ENCODE data around the gene IL19. TPM values are rescaled to one million over a fixed set of nuclear protein-coding genes. Genes with fewer than 3 reads are reported as not detected.
A peak's percentile ranks its signal among the peaks of the same experiment; 100 is the strongest.

The IL19 gene
- total RNA-seq, 1 experiment from 2014 or later, result not detected

DNA sequence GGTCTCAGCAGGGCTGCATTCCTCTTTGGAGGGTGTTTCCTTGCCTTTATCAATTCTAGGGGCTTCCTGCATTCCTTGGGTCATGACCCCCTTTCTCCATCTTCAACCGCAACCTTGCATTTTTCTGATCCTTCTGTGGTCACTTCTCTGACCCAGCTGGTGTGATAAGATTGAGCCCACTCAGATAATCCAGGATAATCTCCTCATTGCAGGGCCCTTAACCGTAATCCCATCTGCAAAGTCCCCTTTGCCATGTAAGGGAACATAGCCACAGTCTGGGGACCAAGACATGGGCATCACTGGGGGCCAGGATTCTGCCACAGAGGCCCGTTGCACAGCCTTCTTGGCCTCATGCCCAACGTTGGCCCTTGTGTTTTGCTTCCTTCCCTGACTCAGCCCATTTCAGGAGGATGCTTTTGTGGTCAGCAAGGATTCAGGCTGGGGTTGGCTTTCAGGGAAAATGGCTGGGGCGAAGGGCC, 35.0 kb upstream of the IL19 start:
- Histone ChIP-seq H3K4me3 (no peak overlapping the region), H3K36me3 (peaks cover 28% of the 10 kb centered on the region), H3K27me3 (no peaks in the 10 kb centered on the region), H3K4me1 (peaks cover 6% of the 10 kb centered on the region; the same call in 1 of the 2 replicates), H3K9me3 (replicated peaks) (no peaks in the 10 kb centered on the region), H3K27ac (no peak overlapping the region)
- no peak for DNase-seq

DNA sequence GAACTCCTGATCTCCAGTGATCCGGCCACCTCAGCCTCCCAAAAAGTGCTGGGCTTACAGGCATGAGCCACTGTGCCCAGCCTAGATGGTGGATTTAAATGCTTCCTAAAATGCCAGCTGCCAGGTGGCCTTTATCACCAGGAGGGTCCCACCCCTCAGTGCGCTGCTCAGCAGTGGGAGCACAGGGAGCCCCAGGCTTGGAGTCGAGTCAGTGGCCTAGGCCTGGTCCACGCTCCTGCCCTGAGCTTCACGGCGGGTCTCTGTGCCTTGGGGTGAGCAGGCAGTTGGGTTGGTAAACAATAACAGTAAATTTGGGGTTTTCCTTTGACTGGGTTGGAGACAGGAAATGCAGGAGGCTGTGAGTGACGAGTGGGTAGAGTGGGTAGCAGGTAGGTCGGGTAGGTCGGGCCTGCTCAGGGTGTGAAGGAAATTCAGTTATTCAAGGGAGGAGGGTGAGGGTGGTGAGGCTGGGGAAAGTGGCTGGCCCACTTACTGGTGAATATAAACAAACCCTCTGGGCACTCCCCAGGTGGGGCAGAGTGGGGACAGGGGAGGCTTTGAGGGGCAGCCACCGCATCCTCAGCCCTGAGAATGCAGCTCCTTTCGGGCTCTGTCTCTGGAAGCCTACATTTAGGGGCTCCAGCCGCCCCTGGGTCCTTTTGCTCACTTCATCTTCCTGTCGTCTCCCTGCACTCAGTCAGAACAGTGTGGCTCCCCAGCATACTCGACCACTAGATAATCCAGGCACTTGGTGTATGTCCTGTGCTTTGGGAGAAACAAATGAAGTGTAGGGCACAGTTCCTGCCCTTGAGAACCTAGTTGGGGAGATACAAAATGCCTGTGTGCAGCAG, 33.5 kb upstream of the IL19 start:
- peaks cover 6% of the 10 kb centered on the region; the same call in 1 of the 2 replicates for H3K4me1 ChIP-seq
- H3K27me3 ChIP-seq, result no peaks in the 10 kb centered on the region
- H3K36me3 ChIP-seq, result peaks cover 20% of the 10 kb centered on the region
- no peak overlapping the region for H3K27ac ChIP-seq
- no peak overlapping the region for H3K4me3 ChIP-seq
- DNase-seq, result no peak
- no peaks in the 10 kb centered on the region for H3K9me3 ChIP-seq (replicated peaks)

- Histone ChIP-seq H3K4me1 (peaks cover 6% of the 10 kb centered on the region; the same call in 1 of the 2 replicates), H3K27ac (no peak overlapping the region), H3K27me3 (no peaks in the 10 kb centered on the region), H3K4me3 (no peak overlapping the region), H3K36me3 (peaks cover 15% of the 10 kb centered on the region), H3K9me3 (replicated peaks) (no peaks in the 10 kb centered on the region)
- no peak for DNase-seq
These were observed 32.8 kb upstream of the IL19 start for GRCh38 chr1:206737729-206738201.

- Histone ChIP-seq H3K4me3 (no peak overlapping the region), H3K27me3 (no peaks in the 10 kb centered on the region), H3K4me1 (peaks cover 6% of the 10 kb centered on the region; the same call in 1 of the 2 replicates), H3K36me3 (peaks cover 9% of the 10 kb centered on the region), H3K27ac (no peak overlapping the region), H3K9me3 (replicated peaks) (no peaks in the 10 kb centered on the region)
- no peak for DNase-seq
These were observed 31.9 kb upstream of the IL19 start for GRCh38 chr1:206738370-206739366.

DNA sequence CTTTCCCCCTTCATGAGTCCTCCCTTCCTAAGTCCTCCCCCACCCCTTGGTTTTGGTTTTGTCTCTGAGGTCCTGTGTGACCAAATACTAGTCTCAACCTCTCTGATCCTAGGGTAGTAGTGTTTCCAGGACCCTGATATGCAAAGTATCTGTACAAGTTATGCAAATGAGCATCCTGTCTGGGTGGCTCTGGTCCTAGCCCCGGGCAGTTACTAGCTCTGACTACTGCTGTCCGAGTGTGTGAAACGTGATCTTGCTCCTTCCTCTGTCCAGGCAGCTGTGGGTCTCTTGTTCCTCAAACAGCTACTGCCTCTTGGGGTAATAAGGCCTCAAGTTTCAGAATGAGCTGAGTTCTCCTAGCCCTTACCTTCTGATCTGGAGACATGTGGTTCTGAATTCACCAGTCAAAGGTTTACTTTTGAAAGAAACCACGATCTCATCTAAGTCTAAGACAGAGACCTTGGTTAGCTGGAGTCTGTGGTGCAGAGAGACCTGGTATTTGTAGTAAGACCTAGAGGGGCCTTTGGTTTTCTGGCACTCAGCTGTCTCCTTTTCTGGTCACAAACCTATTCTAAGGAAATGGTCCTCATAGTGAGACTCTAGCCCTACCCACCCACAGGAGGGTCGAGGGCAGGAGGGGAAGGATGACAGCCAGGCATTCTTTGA, 31.0 kb upstream of the IL19 start:
- Histone ChIP-seq H3K27me3 (no peaks in the 10 kb centered on the region), H3K27ac (no peak overlapping the region), H3K36me3 (peaks cover 7% of the 10 kb centered on the region), H3K9me3 (replicated peaks) (no peaks in the 10 kb centered on the region), H3K4me3 (no peak overlapping the region), H3K4me1 (peaks cover 6% of the 10 kb centered on the region; the same call in 1 of the 2 replicates)
- peak; percentile 72 to 84 for DNase-seq

- Histone ChIP-seq H3K27me3 (no peaks in the 10 kb centered on the region), H3K4me3 (no peak overlapping the region), H3K4me1 (peaks cover 6% of the 10 kb centered on the region; the same call in 1 of the 2 replicates), H3K36me3 (no peaks in the 10 kb centered on the region; the same call in 1 of the 2 replicates), H3K9me3 (replicated peaks) (no peaks in the 10 kb centered on the region), H3K27ac (no peak overlapping the region)
- DNase-seq, result no peak
These were observed 29.4 kb upstream of the IL19 start for GRCh38 chr1:206741142-206741701.

GRCh38 chr1:206742719-206743383, 27.7 kb upstream of the IL19 start:
- Histone ChIP-seq H3K27ac (no peak overlapping the region), H3K27me3 (no peaks in the 10 kb centered on the region), H3K36me3 (no peaks in the 10 kb centered on the region; the same call in 1 of the 2 replicates), H3K4me3 (no peak overlapping the region), H3K9me3 (replicated peaks) (no peaks in the 10 kb centered on the region), H3K4me1 (peaks cover 6% of the 10 kb centered on the region; the same call in 1 of the 2 replicates)
- DNase-seq, result no peak

- no peak overlapping the region for H3K4me3 ChIP-seq
- DNase-seq, result no peak
These were observed 25.9 kb upstream of the IL19 start for GRCh38 chr1:206744683-206745082.

GRCh38 chr1:206745301-206745700, 25.3 kb upstream of the IL19 start:
- Histone ChIP-seq H3K27ac (no peak overlapping the region), H3K9me3 (replicated peaks) (no peaks in the 10 kb centered on the region), H3K4me1 (no peaks in the 10 kb centered on the region), H3K27me3 (no peaks in the 10 kb centered on the region), H3K36me3 (no peaks in the 10 kb centered on the region), H3K4me3 (no peak overlapping the region)
- no peak for DNase-seq

More at GRCh38 chr1:206744683-206745082, 25.9 kb upstream of the IL19 start:
- Histone ChIP-seq H3K27me3 (no peaks in the 10 kb centered on the region), H3K36me3 (no peaks in the 10 kb centered on the region), H3K4me1 (peaks cover 2% of the 10 kb centered on the region; the same call in 1 of the 2 replicates), H3K9me3 (replicated peaks) (no peaks in the 10 kb centered on the region), H3K27ac (no peak overlapping the region)

DNA sequence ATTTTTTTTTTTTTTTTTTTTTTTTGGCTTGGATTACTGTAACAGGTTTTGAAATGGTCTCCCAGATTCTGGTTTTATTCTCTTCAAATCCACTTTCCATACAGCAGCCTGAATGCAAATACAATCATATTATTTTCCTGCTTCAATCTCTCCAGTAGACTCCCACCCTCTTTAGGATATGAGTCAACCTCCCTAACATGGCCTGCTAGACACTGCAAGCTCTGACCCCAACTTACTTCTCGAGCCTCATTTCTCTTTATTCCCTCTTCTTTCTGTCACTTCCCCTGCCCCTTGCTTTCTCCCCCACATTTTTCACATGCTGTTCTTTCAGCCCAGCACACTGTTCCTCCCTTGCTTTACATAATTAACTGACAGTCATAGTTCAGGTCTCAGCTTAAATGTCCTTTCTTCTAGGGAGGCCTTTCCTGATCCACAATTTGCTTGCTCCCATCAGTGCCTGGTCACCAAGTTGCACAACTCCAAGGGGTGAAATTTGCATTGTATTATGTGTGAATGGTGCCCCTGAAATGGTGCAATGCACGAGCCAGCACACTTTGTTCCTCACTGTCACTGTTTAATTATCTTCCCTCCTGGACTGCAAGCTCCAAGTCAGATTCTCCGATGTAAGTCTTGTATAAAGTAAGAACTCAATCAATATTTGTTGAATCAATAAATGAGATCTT, 22.1 kb upstream of the IL19 start:
- DNase-seq, result no peak
- no peaks in the 10 kb centered on the region for H3K27me3 ChIP-seq
- no peaks in the 10 kb centered on the region for H3K4me1 ChIP-seq

DNA sequence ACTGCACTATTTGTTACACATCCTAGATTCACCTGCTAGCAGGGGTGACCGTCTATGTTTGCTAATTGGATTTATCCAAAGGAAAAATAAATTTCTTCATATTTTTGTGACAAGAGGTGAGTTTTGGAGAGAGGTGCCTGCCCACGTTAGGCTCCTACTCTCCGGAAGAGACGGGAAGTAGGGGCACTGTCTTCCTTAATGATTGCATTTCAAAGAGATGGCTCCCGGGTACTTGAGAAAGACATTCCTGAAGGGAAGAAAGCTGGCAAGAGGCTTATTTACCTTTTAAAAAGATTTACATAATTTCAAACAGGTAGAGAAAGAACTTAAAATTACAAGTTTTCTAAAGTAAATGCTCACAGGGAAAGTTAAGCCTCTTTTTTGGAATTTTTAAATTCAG, 18.7 kb upstream of the IL19 start:
- Histone ChIP-seq H3K27me3 (0 out of 2 replicates have a peak, but pooled peaks cover 3% of the 10 kb centered on the region), H3K27ac (no peak overlapping the region), H3K36me3 (no peaks in the 10 kb centered on the region), H3K4me3 (no peak overlapping the region), H3K4me1 (no peaks in the 10 kb centered on the region), H3K9me3 (replicated peaks) (no peaks in the 10 kb centered on the region; the same call in 1 of the 2 replicates)
- no peak for DNase-seq

More for the DNA sequence above, 22.1 kb upstream of the IL19 start:
- Histone ChIP-seq H3K36me3 (no peaks in the 10 kb centered on the region), H3K4me3 (no peak overlapping the region), H3K27ac (no peak overlapping the region), H3K9me3 (replicated peaks) (no peaks in the 10 kb centered on the region)

DNA sequence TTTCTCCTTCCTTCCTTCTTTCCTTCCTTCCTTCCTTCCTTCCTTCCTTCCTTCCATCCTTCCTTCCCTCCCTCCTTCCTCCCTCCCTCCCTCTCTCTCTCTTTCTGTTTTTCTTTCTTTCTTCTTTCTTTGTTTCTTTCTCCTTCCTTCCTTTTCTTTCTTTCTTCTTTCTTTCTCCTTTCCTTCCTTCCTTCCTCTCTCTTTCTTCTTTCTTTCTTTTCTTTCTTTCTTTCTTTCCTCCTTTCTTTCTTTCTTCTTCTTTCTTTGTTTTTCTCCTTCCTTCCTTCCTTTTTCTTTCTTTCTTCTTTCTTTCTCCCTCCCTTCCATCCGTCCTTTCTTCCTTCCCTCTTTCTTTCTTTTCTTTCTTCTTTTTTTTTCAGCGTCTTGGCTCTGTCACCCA, 18.1 kb upstream of the IL19 start:
- H3K4me1 ChIP-seq, result no peaks in the 10 kb centered on the region
- no peak overlapping the region for H3K4me3 ChIP-seq
- no peak overlapping the region for H3K27ac ChIP-seq
- H3K27me3 ChIP-seq, result 0 out of 2 replicates have a peak, but pooled peaks cover 3% of the 10 kb centered on the region
- H3K36me3 ChIP-seq, result no peaks in the 10 kb centered on the region
- DNase-seq, result no peak
- no peaks in the 10 kb centered on the region; the same call in 1 of the 2 replicates for H3K9me3 ChIP-seq (replicated peaks)

GRCh38 chr1:206753141-206753540, 17.4 kb upstream of the IL19 start:
- Histone ChIP-seq H3K9me3 (replicated peaks) (no peaks in the 10 kb centered on the region; the same call in 1 of the 2 replicates), H3K27ac (no peak overlapping the region), H3K27me3 (0 out of 2 replicates have a peak, but pooled peaks cover 3% of the 10 kb centered on the region), H3K4me1 (no peaks in the 10 kb centered on the region), H3K36me3 (no peaks in the 10 kb centered on the region), H3K4me3 (no peak overlapping the region)
- DNase-seq, result no peak

Data from SJCRH30 (cell line).